ENCODE measurements around the gene GRID1. TPM values are rescaled to one million over a fixed set of nuclear protein-coding genes. Genes with fewer than 3 reads are reported as not detected.

Gene GRID1
- total and polyA plus RNA-seq, 9 of the 15 experiments (the other 6 are each of a cell fraction or from before 2014, with no cell fraction given): 0.01 to 7.2 (median 1.2) TPM

GRCh38 chr10:86392723-86393094 is 26.1 kb upstream of the GRID1 start:
- 33% methylated on average over 3 of the region's 7 CpGs for WGBS (ENCODE audit: insufficient coverage, low coverage, missing lambda C conversion rate)
- Histone ChIP-seq H2AFZ (ENCODE audit: low read depth, low read length) (no peak overlapping the region), H3K4me1 (replicated peaks in 1 of 2; ENCODE audit: control insufficient read depth in 2 of 2, insufficient read depth in 2 of 2, low read length in 2 of 2) (peaks cover 0 to 6% of the 10 kb centered on the region in 2 experiments; a peak in 3 of 5 replicates), H3K27ac (ENCODE audit: extremely low read depth, low read depth, low read length) (no peak overlapping the region), H3K79me2 (ENCODE audit: control insufficient read depth, insufficient read depth, low read length) (no peaks in the 10 kb centered on the region), H3K4me3 (no peak overlapping the region), H3K9me3 (replicated peaks; ENCODE audit: control insufficient read depth, insufficient read depth, low read depth, low read length) (no peaks in the 10 kb centered on the region), H4K20me1 (replicated peaks; ENCODE audit: control insufficient read depth, insufficient read depth, low read length) (no peaks in the 10 kb centered on the region), H3K9ac (ENCODE audit: insufficient read depth in 1 of 2, low read depth in 2 of 2, low read length in 2 of 2) (no peak overlapping the region), H3K27me3 (ENCODE audit: control insufficient read depth in 2 of 2, insufficient read depth in 2 of 2, low read length in 2 of 2) (peaks cover 0 to 10% of the 10 kb centered on the region in 2 experiments; a peak in 1 of 5 replicates), H3K4me2 (ENCODE audit: insufficient read depth, low read length) (no peak overlapping the region), H3K9me1 (ENCODE audit: control insufficient read depth, insufficient read depth, low read length) (no peaks in the 10 kb centered on the region), H3K36me3 (ENCODE audit: control insufficient read depth, insufficient read depth, low read length) (no peaks in the 10 kb centered on the region)
- intact Hi-C loops (cut with micrococcal nuclease): no loop called here
- FAIRE-seq (no peak), DNase-seq (ENCODE audit: extremely low read depth in 1 of 4, low spot score in 3 of 4) (no peak), ATAC-seq (no peak)
- no TSS peak for BruUV-seq (replicated peaks)
- ChIA-PET POLR2A (no interaction called here), CTCF (ENCODE audit: low intra/inter-chr PET ratio) (no interaction called here)
- in situ Hi-C loops (cut with MboI): no loop called here
- no peak for TF ChIP-seq ZNF77 (CRISPR knock-in tag; IDR thresholded peaks at IDR 0.05)
- TF ChIP-seq MAFG (tag; conservative IDR thresholded peaks at IDR 0.05): no peak
- no peak for TF ChIP-seq TBP (optimal IDR thresholded peaks at IDR 0.05; ENCODE audit: low read depth, low read length)
- no peak for TF ChIP-seq CCAR2 (IDR thresholded peaks at IDR 0.05; ENCODE audit: low read depth, low read length)
- no peak for TF ChIP-seq ZBTB12 (CRISPR knock-in tag; IDR thresholded peaks at IDR 0.05)
- no peak for TF ChIP-seq DNMT1 (IDR thresholded peaks at IDR 0.05)
- TF ChIP-seq STAG1 (CRISPR knock-in tag; IDR thresholded peaks at IDR 0.05; ENCODE audit: borderline replicate concordance): no peak
- no peak for TF ChIP-seq SAP30 (IDR thresholded peaks at IDR 0.05; ENCODE audit: borderline replicate concordance, insufficient read depth, low read depth, low read length, poor library complexity, severe bottlenecking)
- TF ChIP-seq CHAMP1 (IDR thresholded peaks at IDR 0.05): no peak
- TF ChIP-seq ZNF75A (CRISPR knock-in tag; IDR thresholded peaks at IDR 0.05): no peak
- TF ChIP-seq NCOA6 (IDR thresholded peaks at IDR 0.05): no peak
- TF ChIP-seq ZNF766 (CRISPR knock-in tag; conservative IDR thresholded peaks at IDR 0.05): no peak
- no peak for TF ChIP-seq MLX (CRISPR knock-in tag; conservative IDR thresholded peaks at IDR 0.05)
- TF ChIP-seq ZBTB2 (IDR thresholded peaks at IDR 0.05): no peak
- TF ChIP-seq SIN3B (IDR thresholded peaks at IDR 0.05; ENCODE audit: low read depth): no peak
- TF ChIP-seq PHF8 (IDR thresholded peaks at IDR 0.05; ENCODE audit: borderline replicate concordance, low read length): no peak
- TF ChIP-seq TEAD1 (CRISPR knock-in tag; IDR thresholded peaks at IDR 0.05): no peak
- TF ChIP-seq PTBP1 (IDR thresholded peaks at IDR 0.05; ENCODE audit: low read depth, low read length): no peak
- TF ChIP-seq ZNF3 (CRISPR knock-in tag; IDR thresholded peaks at IDR 0.05): no peak
